Kidney (tissue), 14 donors: ENCODE results near the gene BRD9. TPM values are rescaled to one million over a fixed set of nuclear protein-coding genes. Genes with fewer than 3 reads are reported as not detected.
A peak's percentile ranks its signal among the peaks of the same experiment; 100 is the strongest.

Source experiments
- DNase-seq, 5 donors: peaks; one replicate each; pipeline ENCODE4 v3.0.0-alpha.2; 2013 to 2020
- FAIRE-seq: peaks from 2 replicates; lab custom pipeline; 2012; peaks lifted over from hg19 to GRCh38; lab: Jason Lieb, UNC
- H3K27ac ChIP-seq, 2 donors: one replicate each; pipeline ENCODE4 v1.7.0; 2013; ENCODE audit warnings: low read depth in 2 of 2, low read length in 2 of 2, inconsistent platforms in 1 of 2
- H3K27me3 ChIP-seq: one replicate; pipeline ENCODE4 v1.7.1; 2013; ENCODE audit warnings: low read length, inconsistent platforms; ENCODE audit not compliant: control insufficient read depth, insufficient read depth
- H3K36me3 ChIP-seq, 3 donors: one replicate each; pipeline versions ENCODE4 v1.7.0 to v1.7.1; 2013; ENCODE audit warnings: low read length in 3 of 3, control low read depth in 1 of 3, inconsistent platforms in 1 of 3; ENCODE audit not compliant: insufficient read depth in 3 of 3, control insufficient read depth in 2 of 3
- H3K4me1 ChIP-seq, 3 donors: one replicate each; pipeline versions ENCODE4 v1.7.0 to v1.7.1; 2013; ENCODE audit warnings: low read length in 3 of 3, inconsistent platforms in 1 of 3, low read depth in 1 of 3; ENCODE audit not compliant: control insufficient read depth in 2 of 3, insufficient read depth in 2 of 3
- H3K4me3 ChIP-seq, 3 donors: one replicate each; pipeline versions ENCODE4 v1.7.0 to v1.8.1; 2013; ENCODE audit warnings: low read length in 3 of 3, control low read depth in 1 of 3, inconsistent platforms in 1 of 3
- H3K9ac ChIP-seq, 3 donors: one replicate each; pipeline versions ENCODE4 v1.7.0 to v1.7.1; 2013; ENCODE audit warnings: low read length in 3 of 3, control low read depth in 1 of 3, inconsistent platforms in 1 of 3
- H3K9me3 ChIP-seq, 3 donors: one replicate each; pipeline versions ENCODE4 v1.7.0 to v1.7.1; 2013; ENCODE audit warnings: low read length in 3 of 3, control low read depth in 1 of 3, inconsistent platforms in 1 of 3; ENCODE audit not compliant: control insufficient read depth in 2 of 3, insufficient read depth in 1 of 3
- intact Hi-C: fragments of 100-400 bp; cut with DNase I; formaldehyde crosslinking; loops from one replicate; pipeline ENCODE4 v1.11.1; 2022
- polyA plus RNA-seq: library from polyadenylated mRNA; stranded (reverse); fragments of 350-450 nt; fragmentation: Illumina TruSeq; extraction: RNeasy Lipid Tissue Mini Kit (QIAGEN cat#74804); gene quantifications from one replicate; pipeline ENCODE4 v1.2.3, GENCODE V29; 2014; ENCODE audit warnings: low read depth, low replicate concordance; ENCODE audit not compliant: insufficient read depth
- total RNA-seq: library from RNA; stranded (reverse); fragmentation: NEBNext Ultra II Directional; extraction: Animal tissue kit (Norgen Biotek cat#: 25700); gene quantifications from one replicate; pipeline ENCODE4 v1.2.1, GENCODE V29; 2021
- TF ChIP-seq, protein P1 (sequence below): IDR thresholded peaks from 3 replicates; pipeline ENCODE4 v1.5.1; 2012; ENCODE audit warnings: mild to moderate bottlenecking, moderate library complexity, borderline replicate concordance; ENCODE audit not compliant: insufficient read depth; ENCODE audit errors: extremely low read depth
- donor health status: control.
- donor health status: control.
- donor health status: control.
- donor health status: control.
- donor health status: control.
- donor health status: DM: yes; HTN: yes; CAD: no.
- donor health status: Normal renal cell carcinoma (clear cell type).

BRD9 gene
- total and polyA plus RNA-seq, 2 donors from 2014 or later, result 17.5 to 38.0 TPM

DNA sequence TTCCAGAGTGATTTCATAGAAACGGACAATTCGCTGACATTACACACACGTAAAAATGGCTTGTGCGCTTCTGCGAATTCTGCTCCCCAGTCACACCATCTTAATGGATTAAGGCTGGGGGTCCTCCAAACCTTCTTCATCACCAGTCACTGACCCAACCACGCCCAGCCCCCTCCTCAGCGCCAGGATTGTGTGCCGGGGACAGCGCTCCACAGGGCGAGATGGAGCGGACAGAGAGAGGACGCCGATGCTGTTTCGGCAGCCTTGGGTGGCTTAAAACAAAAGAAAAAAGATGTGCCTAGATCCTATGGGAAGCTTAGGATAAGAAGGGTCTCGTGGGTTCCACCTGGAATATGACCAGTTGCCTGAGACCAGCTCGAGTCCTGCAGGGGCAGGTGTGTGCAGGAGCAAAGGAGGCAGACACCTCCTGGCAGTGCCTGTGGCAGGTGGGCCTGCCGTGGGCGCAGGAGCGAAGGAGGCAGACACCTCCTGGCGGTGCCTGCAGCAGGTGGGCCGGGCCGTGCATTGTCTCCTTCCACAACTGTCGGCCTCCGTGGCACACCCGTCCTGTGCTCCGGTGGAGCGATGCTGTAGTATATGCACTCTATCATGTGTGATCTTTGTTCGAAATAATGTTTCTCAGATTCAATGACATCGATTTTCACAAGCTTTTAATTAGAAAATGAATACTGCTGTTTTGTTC is 20.9 kb downstream of the BRD9 start:
- Histone ChIP-seq H3K27me3 (no peaks in the 10 kb centered on the region), H3K36me3 (peaks cover 9 to 49% (median 38%) of the 10 kb centered on the region in 3 donors)
- intact Hi-C loops, result no loop called here

GRCh38 chr5:870956-871355 is 21.6 kb downstream of the BRD9 start:
- Histone ChIP-seq H3K4me3 (no peak overlapping the region), H3K9me3 (no peaks in the 10 kb centered on the region), H3K27ac (no peak overlapping the region), H3K4me1 (peaks cover 0 to 12% (median 4%) of the 10 kb centered on the region in 3 donors), H3K36me3 (peaks cover 9 to 51% (median 36%) of the 10 kb centered on the region in 3 donors), H3K27me3 (no peaks in the 10 kb centered on the region), H3K9ac (no peak overlapping the region)
- peak in 1 of 5 donors; percentile 35 for DNase-seq
- FAIRE-seq, result no peak
- TF ChIP-seq, protein P1, sequence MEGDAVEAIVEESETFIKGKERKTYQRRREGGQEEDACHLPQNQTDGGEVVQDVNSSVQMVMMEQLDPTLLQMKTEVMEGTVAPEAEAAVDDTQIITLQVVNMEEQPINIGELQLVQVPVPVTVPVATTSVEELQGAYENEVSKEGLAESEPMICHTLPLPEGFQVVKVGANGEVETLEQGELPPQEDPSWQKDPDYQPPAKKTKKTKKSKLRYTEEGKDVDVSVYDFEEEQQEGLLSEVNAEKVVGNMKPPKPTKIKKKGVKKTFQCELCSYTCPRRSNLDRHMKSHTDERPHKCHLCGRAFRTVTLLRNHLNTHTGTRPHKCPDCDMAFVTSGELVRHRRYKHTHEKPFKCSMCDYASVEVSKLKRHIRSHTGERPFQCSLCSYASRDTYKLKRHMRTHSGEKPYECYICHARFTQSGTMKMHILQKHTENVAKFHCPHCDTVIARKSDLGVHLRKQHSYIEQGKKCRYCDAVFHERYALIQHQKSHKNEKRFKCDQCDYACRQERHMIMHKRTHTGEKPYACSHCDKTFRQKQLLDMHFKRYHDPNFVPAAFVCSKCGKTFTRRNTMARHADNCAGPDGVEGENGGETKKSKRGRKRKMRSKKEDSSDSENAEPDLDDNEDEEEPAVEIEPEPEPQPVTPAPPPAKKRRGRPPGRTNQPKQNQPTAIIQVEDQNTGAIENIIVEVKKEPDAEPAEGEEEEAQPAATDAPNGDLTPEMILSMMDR, result no peak
- intact Hi-C loops, result no loop called here

More for the DNA sequence above, 20.9 kb downstream of the BRD9 start:
- TF ChIP-seq, protein P1, result no peak
- Histone ChIP-seq H3K4me3 (no peak overlapping the region), H3K9ac (no peak overlapping the region), H3K9me3 (no peaks in the 10 kb centered on the region), H3K27ac (no peak overlapping the region), H3K4me1 (peaks cover 0 to 8% (median 4%) of the 10 kb centered on the region in 3 donors)
- DNase-seq (no peak), FAIRE-seq (no peak)

DNA sequence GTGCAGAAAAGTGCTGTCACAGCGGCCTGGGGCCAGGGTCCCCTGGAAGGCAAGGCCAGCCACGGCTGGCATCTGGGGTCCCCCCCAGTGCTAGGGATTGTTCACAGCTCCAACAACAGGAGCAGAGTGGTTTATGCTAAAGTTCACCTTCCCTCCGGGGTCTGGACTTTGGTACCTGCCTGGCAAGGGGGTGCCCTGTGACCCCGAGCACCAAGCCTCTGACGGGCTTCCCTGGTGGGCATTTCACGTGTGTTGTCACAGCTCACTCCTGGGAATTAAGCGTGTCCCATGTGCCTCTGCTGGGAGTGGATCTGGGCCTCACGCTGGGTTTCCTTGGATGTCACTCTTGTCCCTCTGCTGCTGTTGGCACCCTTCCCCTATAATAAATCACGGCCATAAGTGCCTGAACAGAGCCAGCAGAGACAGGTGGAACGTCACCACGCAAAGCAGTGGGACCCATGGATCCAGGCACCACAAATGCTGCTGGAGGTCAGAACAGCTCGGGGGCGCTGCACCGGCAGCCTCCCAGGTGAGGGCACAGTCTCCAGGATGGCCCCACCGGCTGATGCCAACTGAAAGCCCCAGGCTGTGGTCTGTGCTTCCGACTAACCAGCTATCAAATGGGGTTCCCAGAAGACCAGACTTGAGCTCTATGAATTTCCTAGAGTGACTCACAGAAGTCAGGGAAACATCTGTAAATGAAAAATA is 24.0 kb downstream of the BRD9 start:
- TF ChIP-seq, protein P1, result no peak
- Histone ChIP-seq H3K4me1 (peaks cover 0 to 12% (median 7%) of the 10 kb centered on the region in 3 donors), H3K27me3 (no peaks in the 10 kb centered on the region), H3K27ac (no peak overlapping the region), H3K9ac (no peak overlapping the region), H3K9me3 (no peaks in the 10 kb centered on the region), H3K4me3 (no peak overlapping the region), H3K36me3 (peaks cover 6 to 57% (median 39%) of the 10 kb centered on the region in 3 donors)
- no peak for FAIRE-seq
- intact Hi-C loops, result no loop called here
- peak in 1 of 5 donors; percentile 53 for DNase-seq
